GM18520 (cell line): ENCODE results near the gene ITPKA.
"Not testable (repeated sequence)": the region's sequence is repeated elsewhere in the genome, so short reads cannot be mapped to it uniquely, and the experiment has no call there.

ENCODE experiments used
- ATAC-seq: cut with Tn5 transposase; IDR thresholded peaks from one replicate; pipeline ENCODE4 v1.9.1; 2021; ENCODE audit not compliant: unreplicated experiment

The ITPKA gene

GRCh38 chr15:41493205-41493901, at the start of gene ITPKA:
ITPKA (plus strand) TSS chr15:41493874; CDS start chr15:41493928, 54 bp downstream.
- ATAC-seq, result peak; percentile 52

DNA sequence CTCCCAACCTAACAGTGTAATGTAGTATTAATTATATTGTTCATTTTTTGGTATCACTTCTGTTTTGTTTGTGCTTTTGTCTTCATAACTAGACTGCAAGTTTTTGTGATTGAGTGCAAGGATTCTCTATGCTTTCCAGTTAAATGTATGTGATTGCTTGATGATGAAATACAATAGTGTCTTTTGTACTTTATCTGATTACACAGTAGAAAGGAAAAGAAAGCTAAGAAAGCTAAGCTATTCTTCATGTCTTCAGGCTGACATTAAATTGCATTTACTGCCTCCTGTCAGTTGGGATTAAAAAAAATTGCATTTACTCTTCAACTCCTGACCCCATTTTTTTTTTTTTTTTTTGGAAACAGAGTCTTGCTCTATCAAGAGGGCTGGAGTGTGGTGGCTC, 48.3 kb upstream of the ITPKA start:
- ATAC-seq, result no peak

DNA sequence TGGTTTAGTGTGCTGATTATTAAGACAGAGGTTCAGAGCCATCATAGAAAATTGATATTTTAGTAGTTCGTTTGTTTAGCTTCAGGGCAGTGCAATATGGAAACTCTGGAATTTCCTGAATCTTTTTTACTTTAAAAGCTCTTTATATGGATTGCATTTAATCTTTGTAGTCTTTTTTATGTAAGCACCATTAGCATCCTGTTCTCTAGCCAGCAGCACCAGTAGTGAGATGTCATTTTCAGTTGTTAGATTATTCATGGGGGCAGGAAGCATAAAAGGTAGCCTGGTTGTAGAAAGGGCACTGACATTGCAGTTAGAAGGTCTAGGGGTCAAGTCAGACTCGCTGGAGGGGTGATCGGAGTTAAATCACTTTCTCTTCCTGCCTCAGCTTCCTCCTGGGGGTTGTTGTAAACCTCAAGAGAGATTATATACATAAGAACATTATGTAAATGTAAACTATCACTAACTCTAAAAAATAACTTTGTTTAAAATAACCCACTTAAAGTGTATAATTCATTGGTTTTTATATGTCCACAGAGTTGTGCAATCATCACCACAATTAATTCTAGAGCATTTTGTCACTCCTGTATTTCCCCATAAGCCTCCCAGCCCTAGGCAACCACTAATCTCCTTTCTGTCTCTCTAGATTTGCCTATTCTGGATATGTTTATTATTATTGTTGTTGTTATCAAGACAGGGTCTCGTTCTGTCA, 31.4 kb upstream of the ITPKA start:
- no peak for ATAC-seq

DNA sequence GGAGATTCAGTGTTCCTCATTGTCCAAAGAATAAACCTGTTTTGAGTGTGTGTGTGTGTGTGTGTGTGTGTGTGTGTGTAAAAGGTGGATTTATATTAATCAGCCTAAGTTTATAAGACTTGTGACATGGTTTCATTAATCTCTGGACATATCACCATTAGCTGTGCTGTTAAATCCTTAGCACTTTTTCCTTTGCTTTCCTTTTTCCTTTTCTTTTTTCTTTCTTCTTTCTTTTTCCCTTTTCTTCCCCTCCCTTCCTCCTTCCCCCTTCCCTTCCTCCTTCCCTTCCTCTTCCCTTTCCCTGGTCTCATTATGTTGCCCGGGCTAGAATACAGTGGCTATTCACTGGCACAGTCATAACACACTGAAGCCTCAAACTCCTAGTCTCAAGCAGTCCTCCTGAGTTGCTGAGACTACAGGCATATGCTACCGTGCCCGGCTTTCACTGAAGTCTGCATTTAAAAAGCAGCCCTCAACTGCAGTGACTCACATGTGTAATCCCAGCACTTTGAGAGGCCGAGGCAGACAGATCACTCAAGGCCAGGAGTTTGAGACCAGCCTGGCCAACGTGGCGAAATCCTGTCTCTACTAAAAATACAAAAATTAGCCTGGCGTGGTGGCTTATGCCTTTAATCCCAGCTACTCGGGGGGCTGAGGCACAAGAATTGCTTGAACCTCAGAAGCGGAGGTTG, 28.6 kb upstream of the ITPKA start:
- ATAC-seq, result no peak

DNA sequence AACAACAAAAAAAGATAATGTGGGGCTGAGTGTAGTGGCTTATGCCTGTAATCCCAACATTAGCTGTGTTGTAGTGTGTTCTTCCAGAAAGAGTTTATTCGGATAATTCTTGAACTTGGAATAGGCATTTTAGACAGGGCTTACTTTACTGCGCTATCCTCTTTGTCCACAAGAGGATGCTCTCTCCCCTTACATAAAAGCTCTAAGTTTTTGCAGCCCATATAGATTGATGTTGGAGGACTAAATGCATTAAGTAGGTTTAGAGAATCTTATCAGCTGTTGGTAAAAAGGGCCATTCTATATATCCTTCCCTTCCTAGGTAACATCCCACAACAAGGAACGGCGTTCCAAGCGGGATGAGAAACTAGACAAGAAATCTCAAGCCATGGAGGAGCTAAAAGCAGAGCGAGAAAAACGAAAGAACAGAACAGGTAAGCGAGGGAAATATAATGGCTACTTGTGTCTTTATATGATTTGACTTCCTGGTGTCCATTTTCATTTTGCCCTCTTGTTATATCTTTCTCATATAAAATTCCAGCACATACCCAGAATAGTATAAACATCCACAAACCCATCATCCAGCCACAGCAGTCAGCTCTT, 27.8 kb upstream of the ITPKA start:
- ATAC-seq, result no peak

- no peak for ATAC-seq
Observed at GRCh38 chr15:41466711-41467110, 27.0 kb upstream of the ITPKA start.

- ATAC-seq, result not testable (repeated sequence)
Observed at GRCh38 chr15:41469644-41470043, 24.0 kb upstream of the ITPKA start.

DNA sequence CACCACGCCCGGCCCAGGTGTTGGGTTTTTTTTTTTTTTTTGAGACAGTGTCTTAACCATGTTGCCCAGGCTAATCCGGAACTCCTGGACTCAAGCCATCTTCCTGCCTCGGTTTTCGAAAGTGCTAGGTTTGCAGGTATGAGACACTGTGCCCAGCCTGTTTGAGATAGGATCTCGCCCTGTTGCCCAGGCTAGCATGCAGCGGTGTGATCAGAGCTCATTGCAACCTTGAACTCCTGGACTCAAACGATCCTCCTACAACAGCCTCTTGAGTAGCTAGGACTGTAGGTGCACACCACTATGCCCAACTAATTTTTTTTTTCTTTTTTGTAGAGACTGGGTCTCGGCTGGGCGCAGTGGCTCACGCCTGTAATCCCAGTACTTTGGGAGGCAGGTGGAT, 20.3 kb upstream of the ITPKA start:
- no peak for ATAC-seq

DNA sequence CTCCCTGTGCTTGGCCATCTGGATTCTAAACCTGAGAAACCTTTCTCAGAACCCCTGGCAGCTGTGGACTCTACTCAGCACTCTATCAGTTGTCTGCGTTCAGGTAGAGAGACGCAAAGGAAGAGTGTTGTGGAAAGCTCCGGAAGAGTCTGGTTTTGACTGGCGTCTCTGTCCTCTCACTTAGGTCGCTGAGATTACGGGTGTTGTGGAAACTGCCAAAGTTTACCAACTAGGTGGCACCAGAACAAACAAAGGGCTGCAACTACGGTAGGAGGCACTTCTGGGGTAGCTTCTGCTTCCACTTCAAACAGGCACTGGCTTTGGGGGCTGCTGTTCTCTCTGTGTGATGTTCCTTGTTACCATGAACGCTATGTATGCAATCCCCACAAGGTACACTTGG, 19.2 kb upstream of the ITPKA start:
- no peak for ATAC-seq

DNA sequence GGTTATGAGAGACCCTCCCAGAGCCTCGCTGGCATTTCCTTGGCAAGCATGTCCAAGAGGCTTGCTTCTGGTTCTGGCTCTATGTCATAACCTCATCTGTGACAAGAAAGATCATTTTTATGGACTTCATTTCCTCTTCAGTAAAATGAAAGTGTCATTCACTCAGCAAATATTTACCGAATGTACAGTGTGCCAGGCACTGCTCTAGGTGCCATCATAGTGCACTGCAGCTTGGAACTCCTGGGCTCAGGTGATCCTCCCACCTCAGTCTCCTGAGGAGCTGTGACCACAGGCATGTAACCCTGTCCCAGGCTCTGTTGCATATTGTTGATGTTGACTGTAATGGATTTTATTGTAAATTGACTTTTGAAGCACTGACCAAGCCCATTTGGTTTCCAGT, 18.7 kb upstream of the ITPKA start:
- no peak for ATAC-seq

- no peak for ATAC-seq
Observed at GRCh38 chr15:41476416-41477048, 17.1 kb upstream of the ITPKA start.

GRCh38 chr15:41480396-41481140, 13.1 kb upstream of the ITPKA start:
- no peak for ATAC-seq

GRCh38 chr15:41482110-41482877, 11.4 kb upstream of the ITPKA start:
- ATAC-seq, result no peak

DNA sequence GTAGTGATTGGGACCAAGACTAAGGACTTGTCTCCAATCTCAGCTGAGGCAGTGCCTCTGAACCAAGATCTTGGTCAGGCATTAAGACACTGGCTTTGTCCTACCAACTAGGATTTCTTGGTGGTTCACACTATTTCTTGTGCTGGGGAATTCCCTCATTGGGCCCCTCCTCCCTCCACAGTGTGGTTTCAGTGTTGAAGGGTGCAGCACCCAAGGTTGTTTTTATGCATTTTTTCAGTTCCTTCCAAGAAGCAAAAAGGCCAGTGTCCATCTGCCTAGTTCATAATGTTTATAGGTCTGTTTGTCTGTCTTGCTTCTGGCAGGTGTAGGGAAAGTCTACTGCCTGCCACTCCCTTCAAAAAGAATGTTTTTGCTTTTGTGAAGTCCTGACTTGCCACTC, 10.6 kb upstream of the ITPKA start:
- ATAC-seq, result peak; percentile 72

GRCh38 chr15:41483519-41483918, 10.2 kb upstream of the ITPKA start:
- ATAC-seq, result no peak

- no peak for ATAC-seq
Observed at GRCh38 chr15:41484937-41485625, 8.6 kb upstream of the ITPKA start.

DNA sequence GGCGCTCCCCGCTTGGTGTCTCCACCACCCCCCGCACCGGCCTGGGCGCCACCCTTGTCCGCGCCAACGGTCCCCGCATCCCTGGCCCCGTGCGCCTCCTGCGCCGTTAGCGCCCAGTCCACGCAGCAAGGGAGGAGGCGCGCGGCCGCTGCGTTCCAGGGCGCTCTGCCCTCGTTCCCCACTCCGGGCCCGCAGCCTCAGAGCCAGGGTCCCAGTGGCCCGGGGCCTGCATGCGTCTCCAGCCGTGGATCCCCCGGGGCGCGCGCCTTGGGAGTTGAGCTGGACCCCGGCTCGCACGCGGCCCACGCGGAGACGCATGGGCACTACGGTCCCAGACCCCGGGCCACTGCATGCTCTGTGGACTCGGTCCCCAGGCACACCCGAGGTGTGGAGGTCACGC, 7.4 kb upstream of the ITPKA start:
- ATAC-seq, result no peak

DNA sequence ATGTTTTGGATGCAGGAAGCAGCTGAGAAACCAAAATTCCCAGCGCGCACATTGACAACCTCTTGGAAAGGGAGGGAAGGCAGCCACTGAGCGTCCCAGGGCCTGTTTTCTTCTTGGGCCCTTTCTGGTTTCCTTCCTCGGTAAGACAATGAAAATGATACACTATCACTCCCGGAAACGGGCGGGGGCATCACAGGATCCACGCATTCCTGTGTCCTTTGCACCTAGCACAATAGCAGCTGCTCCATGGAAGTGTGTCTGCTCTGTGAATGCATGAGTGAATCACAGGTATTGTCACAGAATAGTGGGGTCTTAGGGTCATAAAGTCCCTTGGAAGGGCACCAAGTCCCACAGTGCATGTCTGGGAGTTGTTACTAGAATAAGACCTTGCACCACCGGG, 6.3 kb upstream of the ITPKA start:
- ATAC-seq, result no peak

- ATAC-seq, result no peak
Observed at GRCh38 chr15:41487802-41488201, 5.9 kb upstream of the ITPKA start.
